ENCODE results near the gene ALDH3B2. TPM values are rescaled to one million over a fixed set of nuclear protein-coding genes. Genes with fewer than 3 reads are reported as not detected.

Gene ALDH3B2
- total RNA-seq, 1 donor from 2014 or later = 0.65 TPM

DNA sequence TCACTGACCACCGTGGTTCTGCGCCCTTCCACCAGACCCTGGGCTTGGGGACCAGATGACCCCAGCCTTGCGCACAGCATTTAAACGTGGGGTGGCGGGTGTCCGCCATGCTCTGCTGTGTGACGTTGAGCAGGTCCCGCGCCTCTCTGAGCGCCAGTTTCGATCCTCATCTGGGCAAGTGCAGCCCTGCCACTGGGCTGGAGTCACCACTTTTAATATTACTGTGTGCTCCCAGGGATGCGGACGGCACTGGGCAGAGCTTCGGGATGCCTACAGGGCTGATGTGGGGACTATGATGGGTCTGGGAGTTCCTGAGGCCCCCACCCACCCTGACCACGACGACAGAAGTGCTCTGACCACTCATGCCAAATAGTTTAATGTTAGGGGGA lies 43.5 kb downstream of the ALDH3B2 start:
- Histone ChIP-seq H3K27me3 (ENCODE audit: low read depth) (peaks cover 8% of the 10 kb centered on the region), H3K27ac (peak overlapping the region; percentile 87), H3K36me3 (no peaks in the 10 kb centered on the region), H3K4me3 (peak overlapping the region; percentile 80), H3K4me1 (peaks cover 14% of the 10 kb centered on the region), H3K9me3 (no peaks in the 10 kb centered on the region)
- TF ChIP-seq, protein P1, sequence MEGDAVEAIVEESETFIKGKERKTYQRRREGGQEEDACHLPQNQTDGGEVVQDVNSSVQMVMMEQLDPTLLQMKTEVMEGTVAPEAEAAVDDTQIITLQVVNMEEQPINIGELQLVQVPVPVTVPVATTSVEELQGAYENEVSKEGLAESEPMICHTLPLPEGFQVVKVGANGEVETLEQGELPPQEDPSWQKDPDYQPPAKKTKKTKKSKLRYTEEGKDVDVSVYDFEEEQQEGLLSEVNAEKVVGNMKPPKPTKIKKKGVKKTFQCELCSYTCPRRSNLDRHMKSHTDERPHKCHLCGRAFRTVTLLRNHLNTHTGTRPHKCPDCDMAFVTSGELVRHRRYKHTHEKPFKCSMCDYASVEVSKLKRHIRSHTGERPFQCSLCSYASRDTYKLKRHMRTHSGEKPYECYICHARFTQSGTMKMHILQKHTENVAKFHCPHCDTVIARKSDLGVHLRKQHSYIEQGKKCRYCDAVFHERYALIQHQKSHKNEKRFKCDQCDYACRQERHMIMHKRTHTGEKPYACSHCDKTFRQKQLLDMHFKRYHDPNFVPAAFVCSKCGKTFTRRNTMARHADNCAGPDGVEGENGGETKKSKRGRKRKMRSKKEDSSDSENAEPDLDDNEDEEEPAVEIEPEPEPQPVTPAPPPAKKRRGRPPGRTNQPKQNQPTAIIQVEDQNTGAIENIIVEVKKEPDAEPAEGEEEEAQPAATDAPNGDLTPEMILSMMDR (IDR thresholded peaks at IDR 0.05) = no peak
- intact Hi-C loops (cut with DNase I) = no loop called here
- no peak for DNase-seq
- no peak for ATAC-seq

DNA sequence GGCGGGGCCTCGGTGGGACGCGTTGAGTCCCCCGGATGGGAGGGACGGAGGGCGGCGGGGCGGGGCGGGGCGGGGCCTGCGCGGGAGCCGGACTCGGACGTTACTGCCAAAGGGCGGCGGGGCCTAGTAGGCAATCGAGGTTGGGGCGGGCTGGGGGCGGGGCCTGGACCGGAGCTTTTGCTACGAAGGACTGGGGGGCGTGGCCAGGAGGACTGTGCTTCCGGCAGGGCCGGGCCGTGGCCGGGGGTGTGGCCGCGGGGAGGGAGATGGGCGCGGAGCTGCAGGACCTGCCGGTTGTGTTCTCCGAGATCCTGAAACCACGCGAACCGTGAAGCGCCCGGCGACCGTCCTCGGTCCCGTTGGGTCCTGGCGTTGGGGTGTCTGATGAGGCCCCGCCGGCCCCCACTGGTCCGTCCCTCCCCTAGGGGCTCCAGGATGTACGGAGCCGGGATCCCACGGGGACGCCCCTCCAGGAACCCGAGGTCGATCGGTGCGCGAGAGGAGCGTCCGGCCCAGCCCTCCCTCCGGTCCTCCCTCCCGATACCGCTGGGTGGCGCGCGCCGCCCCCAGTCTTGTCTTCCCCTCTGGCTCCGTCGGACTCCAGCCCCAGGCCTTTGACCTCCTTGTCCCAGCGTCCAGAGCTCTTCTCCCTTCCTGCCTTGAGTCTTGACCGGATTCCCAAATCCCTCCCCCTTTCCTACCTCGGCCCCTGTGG lies 44.0 kb downstream of the ALDH3B2 start:
- H3K27ac ChIP-seq = peak overlapping the region; percentile 87
- H3K27me3 ChIP-seq (ENCODE audit: low read depth) = peaks cover 8% of the 10 kb centered on the region
- H3K4me1 ChIP-seq = peaks cover 14% of the 10 kb centered on the region
- H3K4me3 ChIP-seq = peak overlapping the region; percentile 80
- intact Hi-C loops (cut with DNase I) = no loop called here
- ATAC-seq (peak; percentile 93 to 95), DNase-seq (peak; percentile 99)
- TF ChIP-seq, protein P1 (IDR thresholded peaks at IDR 0.05) = peak; percentile 66
- no peaks in the 10 kb centered on the region for H3K36me3 ChIP-seq
- no peaks in the 10 kb centered on the region for H3K9me3 ChIP-seq

DNA sequence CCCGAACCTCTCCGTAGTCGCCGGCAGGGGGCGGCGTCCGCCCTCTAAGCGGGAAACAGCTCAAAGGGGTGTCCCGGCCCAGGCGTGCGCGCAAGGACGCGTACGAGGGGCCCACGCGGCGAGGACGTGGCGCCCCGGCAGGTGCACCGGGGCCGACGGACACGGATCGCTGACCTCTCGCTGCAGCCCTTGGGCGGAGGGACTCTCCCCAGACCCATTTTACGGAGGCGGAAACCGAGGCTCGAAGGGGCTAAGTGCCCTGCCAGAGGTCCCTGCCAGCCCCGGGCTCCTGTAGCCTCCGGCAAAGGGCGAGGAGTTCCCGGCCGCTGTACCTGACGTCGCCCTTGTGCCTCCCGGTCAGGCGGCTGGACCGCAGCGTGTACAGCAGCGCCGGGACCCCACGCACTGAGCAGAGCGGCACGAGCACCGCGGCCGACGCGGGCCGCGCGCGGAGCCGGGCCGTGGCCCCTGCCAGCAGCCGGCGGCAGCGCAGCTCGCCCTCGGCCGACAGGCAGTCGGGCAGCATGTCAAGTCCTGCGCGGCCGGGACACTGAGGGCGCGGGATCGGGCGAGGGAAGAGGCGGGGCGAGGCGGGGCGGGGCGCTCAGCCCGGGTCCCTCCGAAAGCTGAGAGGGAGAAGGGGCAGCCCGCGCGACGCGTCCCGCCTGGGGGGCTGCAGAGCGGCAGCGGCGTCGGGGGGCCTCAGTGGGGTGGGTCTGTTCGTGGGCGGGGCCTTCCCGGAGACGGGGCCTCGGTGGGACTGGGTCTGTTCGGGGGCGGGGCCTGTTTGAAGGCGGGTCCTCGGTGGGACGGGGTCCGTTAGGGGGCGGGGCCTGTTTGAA lies 44.8 kb downstream of the ALDH3B2 start, which contains the start of gene NUDT8:
NUDT8 (minus strand) TSS at position 552 of the 842 bp plus-strand sequence; CDS start at position 526, 26 bp downstream.
- TF ChIP-seq, protein P1 (IDR thresholded peaks at IDR 0.05) = peak; percentile 90

GRCh38 chr11:67628710-67629385 lies 45.6 kb downstream of the ALDH3B2 start:
- peak overlapping the region; percentile 80 for H3K4me3 ChIP-seq
- TF ChIP-seq, protein P1 (IDR thresholded peaks at IDR 0.05) = no peak
- DNase-seq (peak; percentile 51), ATAC-seq (no peak)
- no peaks in the 10 kb centered on the region for H3K27me3 ChIP-seq (ENCODE audit: low read depth)
- intact Hi-C loops (cut with DNase I) = no loop called here
- H3K4me1 ChIP-seq = peaks cover 14% of the 10 kb centered on the region
- no peaks in the 10 kb centered on the region for H3K9me3 ChIP-seq
- H3K27ac ChIP-seq = peak overlapping the region; percentile 87
- no peaks in the 10 kb centered on the region for H3K36me3 ChIP-seq

More for the DNA sequence above, 44.8 kb downstream of the ALDH3B2 start, which contains the start of gene NUDT8:
- Histone ChIP-seq H3K27ac (peak within 1 kb of the TSS; percentile 87), H3K4me3 (peak within 1 kb of the TSS; percentile 80), H3K4me1 (peaks cover 14% of the 10 kb centered on the region), H3K9me3 (no peaks in the 10 kb centered on the region), H3K36me3 (no peaks in the 10 kb centered on the region), H3K27me3 (ENCODE audit: low read depth) (no peaks in the 10 kb centered on the region)
- DNase-seq (peak; percentile 91), ATAC-seq (peak; percentile 78 to 84)
- intact Hi-C loops (cut with DNase I) = no loop called here

Data from lower lobe of right lung (tissue), 2 donors.